ENCODE results near the gene RBM20. TPM values are rescaled to one million over a fixed set of nuclear protein-coding genes. Genes with fewer than 3 reads are reported as not detected.

RBM20 gene
- total and polyA plus RNA-seq, 2 experiments from 2014 or later, result 0.05 to 0.17 TPM

DNA sequence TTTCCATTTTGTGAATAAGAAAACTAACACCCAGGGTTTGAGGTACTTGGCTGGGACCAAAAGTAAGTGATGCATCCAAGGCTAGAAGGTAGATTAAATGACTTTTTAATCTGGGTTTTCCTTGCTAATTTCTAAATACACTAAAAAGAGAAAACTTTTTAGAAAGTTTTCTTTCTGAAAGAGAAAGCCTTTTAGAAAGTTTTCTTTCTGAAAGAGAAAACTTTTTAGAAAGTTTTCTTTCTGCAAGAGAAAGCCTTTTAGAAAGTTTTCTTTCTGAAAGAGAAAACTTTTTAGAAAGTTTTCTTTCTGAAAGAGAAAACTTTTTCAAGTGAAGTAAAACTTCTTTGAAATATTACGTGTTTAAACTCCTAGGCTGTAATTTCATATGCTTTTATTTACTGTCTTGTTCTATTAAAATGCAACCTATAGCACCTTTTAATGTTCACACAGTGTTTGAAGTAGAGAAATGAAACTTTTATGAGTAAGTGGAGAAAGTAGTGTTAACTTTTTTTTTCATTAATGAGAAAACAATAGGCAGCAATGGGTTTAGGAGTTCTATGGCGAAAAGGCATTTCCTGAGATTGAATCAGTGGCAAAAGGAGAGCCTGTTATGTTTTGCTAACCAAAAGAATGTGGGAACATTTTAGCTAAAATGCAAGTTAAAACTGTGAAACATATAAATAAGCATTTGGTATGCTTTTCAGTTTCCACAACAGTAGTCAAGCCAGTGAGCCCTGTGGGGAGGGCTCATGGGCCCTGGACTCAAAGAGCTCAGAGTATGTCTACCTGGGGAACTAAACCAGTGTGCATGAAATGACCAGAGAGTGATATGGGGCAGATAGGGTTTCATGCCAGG lies 103.7 kb downstream of the RBM20 start (continued):
- TF ChIP-seq ZNF462 (CRISPR knock-in tag; IDR thresholded peaks at IDR 0.05) (no peak), ZNF331 (CRISPR knock-in tag; IDR thresholded peaks at IDR 0.05; ENCODE audit: low read depth) (no peak), EZH2phosphoT487 (IDR thresholded peaks at IDR 0.05; ENCODE audit: unreplicated experiment) (no peak), EZH2 (IDR thresholded peaks at IDR 0.05; ENCODE audit: low read depth, unreplicated experiment) (no peak), ZNF114 (CRISPR knock-in tag; IDR thresholded peaks at IDR 0.05) (no peak), NANOG (IDR thresholded peaks at IDR 0.05; ENCODE audit: borderline replicate concordance) (no peak), CTCF (conservative IDR thresholded peaks at IDR 0.05; ENCODE audit: low read depth in 2 of 2) (no peak)

Measured in GM23338 (cell line).